H9 (cell line): ENCODE results near the gene ACBD5. TPM values are rescaled to one million over a fixed set of nuclear protein-coding genes. Genes with fewer than 3 reads are reported as not detected.

Source experiments
- DNase-seq: peaks from one replicate; pipeline ENCODE4 v3.0.0-alpha.2; 2017
- H2AFZ ChIP-seq: one replicate; pipeline ENCODE4 v1.6.1; 2013; ENCODE audit warnings: mild to moderate bottlenecking, low read length, control low read depth, moderate library complexity
- H2AK5ac ChIP-seq: 2 replicates; pipeline ENCODE4 v1.6.1; 2013; ENCODE audit warnings: low read length, control low read depth, mixed read lengths; ENCODE audit not compliant: insufficient read length
- H2BK120ac ChIP-seq: one replicate; pipeline ENCODE4 v1.6.1; 2013; ENCODE audit warnings: low read depth, mild to moderate bottlenecking, low read length, control low read depth, inconsistent platforms; ENCODE audit not compliant: poor library complexity, severe bottlenecking
- H2BK12ac ChIP-seq: 2 replicates; pipeline ENCODE4 v1.6.1; 2013; ENCODE audit warnings: low read length, control low read depth, mixed read lengths, low read depth; ENCODE audit not compliant: insufficient read length
- H2BK15ac ChIP-seq: 2 replicates; pipeline ENCODE4 v1.6.1; 2013; ENCODE audit warnings: low read depth, low read length, control low read depth
- H2BK20ac ChIP-seq: one replicate; pipeline ENCODE4 v1.6.1; 2013; ENCODE audit warnings: low read depth, mild to moderate bottlenecking, low read length, control low read depth, inconsistent platforms; ENCODE audit not compliant: poor library complexity, severe bottlenecking
- H2BK5ac ChIP-seq: 2 replicates; pipeline ENCODE4 v1.6.1; 2013; ENCODE audit warnings: low read length, control low read depth, mixed read lengths; ENCODE audit not compliant: insufficient read length
- H3K14ac ChIP-seq: 2 replicates; pipeline ENCODE4 v1.6.1; 2013; ENCODE audit warnings: low read length, control low read depth; ENCODE audit not compliant: insufficient read depth
- H3K18ac ChIP-seq: 2 replicates; pipeline ENCODE4 v1.6.1; 2013; ENCODE audit warnings: low read depth, mild to moderate bottlenecking, mixed read lengths, low read length, control low read depth; ENCODE audit not compliant: insufficient read length
- H3K23ac ChIP-seq: 2 replicates; pipeline ENCODE4 v1.6.1; 2013; ENCODE audit warnings: low read length, control low read depth, mixed read lengths, low read depth; ENCODE audit not compliant: insufficient read length
- H3K23me2 ChIP-seq: 2 replicates; pipeline ENCODE4 v1.6.1; 2013; ENCODE audit warnings: low read depth, mild to moderate bottlenecking, mixed read lengths, low read length, control low read depth; ENCODE audit not compliant: insufficient read length, poor library complexity, severe bottlenecking
- H3K27ac ChIP-seq: 2 replicates; pipeline ENCODE4 v1.5.1; 2013; ENCODE audit warnings: low read length, control low read depth, mixed read lengths, low read depth; ENCODE audit not compliant: insufficient read length
- H3K27me3 ChIP-seq: 2 replicates; pipeline ENCODE4 v1.6.1; 2013; ENCODE audit warnings: low read length, control low read depth, inconsistent platforms; ENCODE audit not compliant: insufficient read depth
- H3K4ac ChIP-seq: 2 replicates; pipeline ENCODE4 v1.6.1; 2013; ENCODE audit warnings: low read depth, mild to moderate bottlenecking, control low read depth, inconsistent platforms, low read length, moderate library complexity
- H3K4me1 ChIP-seq: 2 replicates; pipeline ENCODE4 v1.6.1; 2013; ENCODE audit warnings: low read length, control low read depth, inconsistent platforms; ENCODE audit not compliant: insufficient read depth
- H3K4me2 ChIP-seq: 2 replicates; pipeline ENCODE4 v1.6.1; 2013; ENCODE audit warnings: low read length, control low read depth, mixed read lengths; ENCODE audit not compliant: insufficient read length, insufficient read depth
- H3K56ac ChIP-seq: 2 replicates; pipeline ENCODE4 v1.6.1; 2013; ENCODE audit warnings: low read depth, mild to moderate bottlenecking, mixed read lengths, low read length, control low read depth; ENCODE audit not compliant: insufficient read length
- H3K79me1 ChIP-seq: 2 replicates; pipeline ENCODE4 v1.6.1; 2013; ENCODE audit warnings: low read depth, mild to moderate bottlenecking, moderate library complexity, low read length, control low read depth, inconsistent platforms; ENCODE audit not compliant: insufficient read depth, poor library complexity, severe bottlenecking
- H3K79me2 ChIP-seq: 2 replicates; pipeline ENCODE4 v1.6.1; 2013; ENCODE audit warnings: low read length, control low read depth, inconsistent platforms; ENCODE audit not compliant: insufficient read depth
- H3K9ac ChIP-seq: 2 replicates; pipeline ENCODE4 v1.6.1; 2013; ENCODE audit warnings: low read length, control low read depth, mixed read lengths; ENCODE audit not compliant: insufficient read length; ENCODE audit errors: extremely low read depth
- H3K9me3 ChIP-seq: one replicate; pipeline ENCODE4 v1.6.1; 2013; ENCODE audit warnings: low read depth, low read length, inconsistent platforms; ENCODE audit not compliant: control insufficient read depth
- H3T11ph ChIP-seq: one replicate; pipeline ENCODE4 v1.6.1; 2013; ENCODE audit warnings: mild to moderate bottlenecking, low read length, control low read depth, inconsistent platforms
- H4K20me1 ChIP-seq: one replicate; pipeline ENCODE4 v1.6.1; 2013; ENCODE audit not compliant: control insufficient read depth, insufficient read length, insufficient read depth
- H4K5ac ChIP-seq: 2 replicates; pipeline ENCODE4 v1.6.1; 2013; ENCODE audit warnings: low read depth, mild to moderate bottlenecking, mixed read lengths, low read length, control low read depth; ENCODE audit not compliant: insufficient read length
- H4K8ac ChIP-seq: replicated peaks from 2 replicates; pipeline ENCODE4 v1.6.1; 2013; ENCODE audit warnings: low read length, control low read depth, mixed read lengths, low read depth; ENCODE audit not compliant: insufficient read length
- H4K91ac ChIP-seq: 2 replicates; pipeline ENCODE4 v1.6.1; 2013; ENCODE audit warnings: low read depth, mild to moderate bottlenecking, moderate library complexity, mixed read lengths, low read length, control low read depth; ENCODE audit not compliant: insufficient read length
- H3K27ac Mint-ChIP-seq, 3 experiments: 2 replicates in 2 of 3; 3 replicates in 1 of 3; pipeline ENCODE4 v1.8.0; 2020 to 2021; ENCODE audit warnings: mixed read lengths in 3 of 3, mild to moderate bottlenecking in 1 of 3, moderate library complexity in 1 of 3
- H3K27me3 Mint-ChIP-seq: 2 replicates; pipeline ENCODE4 v1.8.0; 2021; ENCODE audit warnings: low read depth, mild to moderate bottlenecking, moderate library complexity, mixed read lengths
- H3K36me3 Mint-ChIP-seq, 3 experiments: 2 replicates in 2 of 3; 3 replicates in 1 of 3; pipeline ENCODE4 v1.8.0; 2020 to 2021; ENCODE audit warnings: low read depth in 3 of 3, mixed read lengths in 3 of 3; ENCODE audit not compliant: insufficient read depth in 1 of 3
- H3K4me1 Mint-ChIP-seq, 2 experiments: 2 replicates each; pipeline ENCODE4 v1.8.0; 2020; ENCODE audit warnings: mixed read lengths in 2 of 2
- H3K4me3 Mint-ChIP-seq, 2 experiments: 2 replicates in 1 of 2; 3 replicates in 1 of 2; pipeline ENCODE4 v1.8.0; 2020 to 2021; ENCODE audit warnings: mild to moderate bottlenecking in 2 of 2, mixed read lengths in 2 of 2, moderate library complexity in 1 of 2
- H3K9me3 Mint-ChIP-seq, 2 experiments: 2 replicates in 1 of 2; 3 replicates in 1 of 2; pipeline ENCODE4 v1.8.0; 2020; ENCODE audit warnings: mild to moderate bottlenecking in 2 of 2, mixed read lengths in 2 of 2, moderate library complexity in 1 of 2
- WGBS: extraction: QIAGEN DNeasy Blood & Tissue Kit; methylation state at CpG from one replicate; pipeline ENCODE4 v1.1.7; 2013; ENCODE audit warnings: missing lambda C conversion rate, low lambda C conversion rate, mixed read lengths; ENCODE audit not compliant: insufficient read length; ENCODE audit errors: extremely low coverage; 5-methylcytosine and 5-hydroxymethylcytosine counted together
- total RNA-seq: library from RNA; stranded (reverse); gene quantifications from 2 replicates; pipeline ENCODE4 v1.2.1, GENCODE V29; 2021
- TF ChIP-seq, protein P1 (sequence below): fragments of 200-600 bp; sonication (generic); conservative IDR thresholded peaks from 3 replicates; pipeline ENCODE4 v1.8.0; 2021; ENCODE audit warnings: antibody characterized with exemption, mild to moderate bottlenecking

ACBD5 gene
- total RNA-seq, 1 experiment from 2014 or later = 14.2 TPM

DNA sequence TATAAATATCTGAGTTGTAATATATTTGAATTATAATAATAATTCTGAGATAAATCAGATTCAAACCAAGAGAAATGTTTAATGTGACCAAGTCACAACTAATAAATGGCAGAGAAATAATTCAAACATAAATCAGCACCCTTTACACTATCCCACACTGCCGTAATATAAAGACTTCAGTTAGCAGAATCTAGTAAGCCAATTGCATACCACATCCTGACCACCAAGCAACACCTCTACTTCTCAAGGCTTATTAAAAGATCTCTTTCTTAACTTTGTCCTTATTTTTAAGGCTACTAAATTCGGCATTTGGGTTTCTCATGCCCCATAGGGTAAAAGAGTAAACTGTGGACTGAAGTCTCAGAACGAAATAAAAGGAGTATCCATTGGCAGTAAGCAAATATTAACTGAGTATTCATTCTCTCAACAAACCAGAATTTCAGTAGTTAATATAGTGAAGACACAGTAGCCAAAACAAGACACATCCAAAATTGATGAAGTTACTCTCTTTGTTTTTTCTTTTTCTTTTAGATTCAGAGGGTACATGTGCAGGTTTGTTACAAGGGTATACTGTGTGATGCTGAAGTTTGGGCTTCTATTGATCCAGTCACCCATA, 14.8 kb downstream of the ACBD5 start:
- Histone ChIP-seq H4K20me1 (no peaks in the 10 kb centered on the region), H3K4ac (no peak overlapping the region), H2BK12ac (no peak overlapping the region), H3K9ac (no peak overlapping the region), H2AFZ (no peak overlapping the region), H3K23ac (no peak overlapping the region), H3K18ac (no peak overlapping the region), H2BK120ac (no peak overlapping the region), H3T11ph (no peak overlapping the region), H3K79me1 (no peaks in the 10 kb centered on the region), H2AK5ac (no peak overlapping the region), H2BK20ac (no peak overlapping the region), H3K27me3 (no peaks in the 10 kb centered on the region), H3K9me3 (no peaks in the 10 kb centered on the region), H3K23me2 (no peaks in the 10 kb centered on the region), H4K91ac (no peak overlapping the region), H3K79me2 (no peaks in the 10 kb centered on the region), H3K56ac (no peak overlapping the region), H3K4me1 (no peaks in the 10 kb centered on the region), H2BK15ac (no peak overlapping the region), H3K14ac (no peak overlapping the region), H2BK5ac (no peak overlapping the region), H3K4me2 (no peak overlapping the region), H4K8ac (no peak overlapping the region), H4K5ac (no peak overlapping the region), H3K27ac (no peak overlapping the region)
- H3K9me3 Mint-ChIP-seq = no peaks in the 10 kb centered on the region; a peak in 1 of 5 replicates
- peaks cover 2 to 16% (median 6%) of the 10 kb centered on the region in 3 experiments; a peak in 3 of 7 replicates for H3K36me3 Mint-ChIP-seq
- no peak for DNase-seq
- TF ChIP-seq, protein P1, sequence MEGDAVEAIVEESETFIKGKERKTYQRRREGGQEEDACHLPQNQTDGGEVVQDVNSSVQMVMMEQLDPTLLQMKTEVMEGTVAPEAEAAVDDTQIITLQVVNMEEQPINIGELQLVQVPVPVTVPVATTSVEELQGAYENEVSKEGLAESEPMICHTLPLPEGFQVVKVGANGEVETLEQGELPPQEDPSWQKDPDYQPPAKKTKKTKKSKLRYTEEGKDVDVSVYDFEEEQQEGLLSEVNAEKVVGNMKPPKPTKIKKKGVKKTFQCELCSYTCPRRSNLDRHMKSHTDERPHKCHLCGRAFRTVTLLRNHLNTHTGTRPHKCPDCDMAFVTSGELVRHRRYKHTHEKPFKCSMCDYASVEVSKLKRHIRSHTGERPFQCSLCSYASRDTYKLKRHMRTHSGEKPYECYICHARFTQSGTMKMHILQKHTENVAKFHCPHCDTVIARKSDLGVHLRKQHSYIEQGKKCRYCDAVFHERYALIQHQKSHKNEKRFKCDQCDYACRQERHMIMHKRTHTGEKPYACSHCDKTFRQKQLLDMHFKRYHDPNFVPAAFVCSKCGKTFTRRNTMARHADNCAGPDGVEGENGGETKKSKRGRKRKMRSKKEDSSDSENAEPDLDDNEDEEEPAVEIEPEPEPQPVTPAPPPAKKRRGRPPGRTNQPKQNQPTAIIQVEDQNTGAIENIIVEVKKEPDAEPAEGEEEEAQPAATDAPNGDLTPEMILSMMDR = no peak
- WGBS = no CpG with 5 or more reads among the region's 3 CpGs
- no peaks in the 10 kb centered on the region for H3K27me3 Mint-ChIP-seq
- H3K4me3 Mint-ChIP-seq = no peak overlapping the region
- no peak overlapping the region for H3K27ac Mint-ChIP-seq
- H3K4me1 Mint-ChIP-seq = no peaks in the 10 kb centered on the region
